Esophagus squamous epithelium (tissue), 5 donors: Measurements from ENCODE around the gene TMEM213. TPM values are rescaled to one million over a fixed set of nuclear protein-coding genes. Genes with fewer than 3 reads are reported as not detected.

Experiments
- DNase-seq: peaks from one replicate; lab custom pipeline; 2025; lab: John Stamatoyannopoulos, UW
- H3K27ac ChIP-seq, 4 donors: fragments of 200-600 bp; sonication (generic); one replicate each; pipeline ENCODE4 v1.5.1; 2016 to 2019; ENCODE audit warnings: mild to moderate bottlenecking in 1 of 4
- H3K27me3 ChIP-seq, 4 donors: fragments of 200-600 bp; sonication (generic); 1 replicate in 3 of 4; 2 replicates in 1 of 4; pipeline versions ENCODE4 v1.5.1 to v1.6.0; 2017 to 2021; ENCODE audit warnings: antibody characterized with exemption in 1 of 4
- H3K36me3 ChIP-seq, 3 donors: fragments of 200-600 bp; sonication (generic); one replicate each; pipeline ENCODE4 v1.5.1; 2016 to 2019
- H3K4me1 ChIP-seq, 3 donors: fragments of 200-600 bp; sonication (generic); one replicate each; pipeline ENCODE4 v1.5.1; 2017 to 2019
- H3K4me3 ChIP-seq, 4 donors: fragments of 200-600 bp; sonication (generic); 1 replicate in 3 of 4; 2 replicates in 1 of 4; pipeline ENCODE4 v1.5.1; 2016 to 2019; ENCODE audit warnings: mild to moderate bottlenecking in 2 of 4, moderate library complexity in 1 of 4
- H3K9me3 ChIP-seq, 3 donors: fragments of 200-600 bp; sonication (generic); one replicate each; pipeline ENCODE4 v1.5.1; 2016 to 2019
- POLR2A ChIP-seq, 4 donors: fragments of 450-650 bp; IDR thresholded peaks; one replicate each; pipeline ENCODE4 v1.6.1; 2017; ENCODE audit warnings: antibody characterized with exemption in 4 of 4, mild to moderate bottlenecking in 4 of 4, moderate library complexity in 3 of 4
- WGBS, 2 donors: methylation state at CpG; one replicate each; pipeline ENCODE4 v1.1.5; 2018; 5-methylcytosine and 5-hydroxymethylcytosine counted together
- intact Hi-C: fragments of 100-400 bp; cut with DNase I; formaldehyde crosslinking; loops from one replicate; pipeline ENCODE4 v1.15.0; 2022
- total RNA-seq, 4 donors: library from RNA; depleted of rRNA; stranded (reverse); fragments of >200 nt; gene quantifications; one replicate each; pipeline ENCODE4 v1.1.0, GENCODE V29; 2016
- TF ChIP-seq, protein P1 (sequence below), 6 experiments: fragments of 450-650 bp in 4 of 6; fragments of 200-600 bp in 2 of 6; sonication (generic) in 2 of 6; IDR thresholded peaks; one replicate each; pipeline ENCODE4 v1.5.1; 2016 to 2019; ENCODE audit warnings: antibody characterized with exemption in 6 of 6, mild to moderate bottlenecking in 4 of 6, moderate library complexity in 4 of 6
- donor health status: DM: yes; HTN: yes; CAD: no.

Gene TMEM213
- total RNA-seq, 4 donors from 2014 or later, result 1.3 TPM; not detected in 3

DNA sequence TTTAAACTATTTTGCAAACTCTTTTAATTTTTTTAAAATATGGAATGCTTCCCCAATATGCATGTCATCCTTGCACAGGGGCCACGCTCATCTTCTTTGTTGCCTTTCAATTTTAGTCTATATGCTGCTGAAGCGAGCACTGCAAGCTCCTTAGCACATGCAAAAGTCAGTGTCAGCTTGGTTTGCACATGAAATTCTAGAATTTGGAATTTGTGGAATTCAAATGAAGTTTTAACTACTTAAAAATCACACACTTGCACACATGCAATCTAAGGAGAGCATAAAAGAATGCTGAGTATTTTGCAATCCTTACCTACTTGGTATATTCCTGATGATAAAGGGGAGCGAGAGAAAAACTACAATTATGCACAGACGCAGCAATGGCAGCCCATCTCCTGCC lies 78.5 kb downstream of the TMEM213 start:
- H3K27ac ChIP-seq, result no peak overlapping the region
- intact Hi-C loops, result no loop called here
- no peak overlapping the region for H3K4me3 ChIP-seq
- H3K4me1 ChIP-seq, result no peaks in the 10 kb centered on the region
- no peaks in the 10 kb centered on the region for H3K9me3 ChIP-seq
- H3K27me3 ChIP-seq, result no peaks in the 10 kb centered on the region
- TF ChIP-seq, protein P1, sequence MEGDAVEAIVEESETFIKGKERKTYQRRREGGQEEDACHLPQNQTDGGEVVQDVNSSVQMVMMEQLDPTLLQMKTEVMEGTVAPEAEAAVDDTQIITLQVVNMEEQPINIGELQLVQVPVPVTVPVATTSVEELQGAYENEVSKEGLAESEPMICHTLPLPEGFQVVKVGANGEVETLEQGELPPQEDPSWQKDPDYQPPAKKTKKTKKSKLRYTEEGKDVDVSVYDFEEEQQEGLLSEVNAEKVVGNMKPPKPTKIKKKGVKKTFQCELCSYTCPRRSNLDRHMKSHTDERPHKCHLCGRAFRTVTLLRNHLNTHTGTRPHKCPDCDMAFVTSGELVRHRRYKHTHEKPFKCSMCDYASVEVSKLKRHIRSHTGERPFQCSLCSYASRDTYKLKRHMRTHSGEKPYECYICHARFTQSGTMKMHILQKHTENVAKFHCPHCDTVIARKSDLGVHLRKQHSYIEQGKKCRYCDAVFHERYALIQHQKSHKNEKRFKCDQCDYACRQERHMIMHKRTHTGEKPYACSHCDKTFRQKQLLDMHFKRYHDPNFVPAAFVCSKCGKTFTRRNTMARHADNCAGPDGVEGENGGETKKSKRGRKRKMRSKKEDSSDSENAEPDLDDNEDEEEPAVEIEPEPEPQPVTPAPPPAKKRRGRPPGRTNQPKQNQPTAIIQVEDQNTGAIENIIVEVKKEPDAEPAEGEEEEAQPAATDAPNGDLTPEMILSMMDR (IDR thresholded peaks at IDR 0.05), result no peak
- TF ChIP-seq POLR2A (IDR thresholded peaks at IDR 0.05), result no peak
- no peak for DNase-seq
- 89 to 96% methylated on average over 4 of the region's 4 CpGs for WGBS, 2 donors
- no peaks in the 10 kb centered on the region for H3K36me3 ChIP-seq

DNA sequence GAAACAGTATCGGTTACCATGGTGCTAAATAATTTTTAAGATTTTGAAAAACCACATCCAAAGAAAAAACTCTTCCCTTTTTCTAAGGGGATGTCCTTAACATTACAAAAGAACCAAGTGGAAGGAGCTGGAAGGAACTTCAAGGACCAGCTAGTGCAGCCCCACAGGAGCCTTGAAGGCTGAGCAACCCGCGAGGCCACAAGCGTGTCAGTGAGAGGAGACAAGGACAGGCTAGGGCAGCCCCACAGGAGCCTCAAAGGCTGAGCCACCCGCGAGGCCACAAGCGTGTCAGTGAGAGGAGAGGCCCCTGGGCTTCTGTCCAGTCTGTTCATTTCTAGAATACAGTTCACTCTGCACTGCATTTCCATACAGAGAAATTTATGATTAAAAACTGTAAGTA lies 80.3 kb downstream of the TMEM213 start:
- H3K27ac ChIP-seq, result no peak overlapping the region
- WGBS, 2 donors, result 89 to 90% methylated on average over 7 of the region's 7 CpGs
- no peaks in the 10 kb centered on the region for H3K4me1 ChIP-seq
- TF ChIP-seq, protein P1 (IDR thresholded peaks at IDR 0.05), result no peak
- TF ChIP-seq POLR2A (IDR thresholded peaks at IDR 0.05), result no peak
- no peaks in the 10 kb centered on the region for H3K9me3 ChIP-seq
- no peak overlapping the region for H3K4me3 ChIP-seq
- DNase-seq, result no peak
- intact Hi-C loops, result no loop called here
- H3K36me3 ChIP-seq, result no peaks in the 10 kb centered on the region
- no peaks in the 10 kb centered on the region for H3K27me3 ChIP-seq

DNA sequence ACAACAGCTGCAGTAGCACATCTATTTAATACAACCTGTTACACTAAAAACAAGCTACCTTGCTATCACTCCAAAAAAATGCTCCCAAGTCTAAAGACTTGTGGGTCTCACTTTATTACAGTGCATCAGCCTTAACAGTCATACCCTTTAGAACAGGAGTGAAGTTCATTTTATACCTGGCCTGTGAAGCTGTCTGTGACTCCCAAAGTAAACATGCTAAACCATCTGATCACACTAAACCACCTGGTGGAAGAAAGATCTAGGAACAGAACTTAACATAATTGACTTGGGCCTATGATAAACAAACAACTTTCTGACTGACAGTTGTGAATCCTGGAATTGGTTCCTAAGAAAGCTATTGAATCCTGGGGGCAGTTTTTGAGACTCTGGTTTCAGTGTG lies 81.1 kb downstream of the TMEM213 start:
- Histone ChIP-seq H3K9me3 (no peaks in the 10 kb centered on the region), H3K4me3 (no peak overlapping the region), H3K36me3 (no peaks in the 10 kb centered on the region), H3K27me3 (no peaks in the 10 kb centered on the region), H3K27ac (no peak overlapping the region), H3K4me1 (no peaks in the 10 kb centered on the region)
- no peak for DNase-seq
- TF ChIP-seq, protein P1 (IDR thresholded peaks at IDR 0.05), result no peak
- no peak for TF ChIP-seq POLR2A (IDR thresholded peaks at IDR 0.05)
- intact Hi-C loops, result no loop called here

DNA sequence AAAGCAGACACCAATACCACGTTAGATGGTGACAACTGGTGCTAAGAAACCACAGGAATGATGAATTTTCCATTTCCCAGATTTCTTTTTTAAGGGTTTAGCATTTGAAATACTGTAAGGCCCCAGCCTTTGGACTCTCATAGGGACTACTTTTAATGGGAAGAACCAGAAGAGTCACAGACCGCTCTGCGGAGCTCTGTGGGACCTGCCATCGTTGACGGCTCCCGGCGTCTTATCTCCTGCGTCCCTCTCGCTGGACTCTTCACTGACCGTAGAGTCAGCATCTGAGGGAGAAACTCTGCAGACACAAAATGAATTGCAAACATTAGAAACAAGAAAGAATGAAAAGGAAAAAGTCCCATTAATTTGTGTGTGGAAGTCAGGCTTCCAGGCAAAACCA lies 81.6 kb downstream of the TMEM213 start:
- Histone ChIP-seq H3K27ac (no peak overlapping the region), H3K9me3 (no peaks in the 10 kb centered on the region), H3K27me3 (no peaks in the 10 kb centered on the region), H3K36me3 (no peaks in the 10 kb centered on the region), H3K4me3 (no peak overlapping the region), H3K4me1 (no peaks in the 10 kb centered on the region)
- WGBS, 2 donors, result 85 to 94% methylated on average over 9 to 10 of the region's 10 CpGs
- no peak for TF ChIP-seq POLR2A (IDR thresholded peaks at IDR 0.05)
- TF ChIP-seq, protein P1 (IDR thresholded peaks at IDR 0.05), result no peak
- no peak for DNase-seq
- intact Hi-C loops, result no loop called here

DNA sequence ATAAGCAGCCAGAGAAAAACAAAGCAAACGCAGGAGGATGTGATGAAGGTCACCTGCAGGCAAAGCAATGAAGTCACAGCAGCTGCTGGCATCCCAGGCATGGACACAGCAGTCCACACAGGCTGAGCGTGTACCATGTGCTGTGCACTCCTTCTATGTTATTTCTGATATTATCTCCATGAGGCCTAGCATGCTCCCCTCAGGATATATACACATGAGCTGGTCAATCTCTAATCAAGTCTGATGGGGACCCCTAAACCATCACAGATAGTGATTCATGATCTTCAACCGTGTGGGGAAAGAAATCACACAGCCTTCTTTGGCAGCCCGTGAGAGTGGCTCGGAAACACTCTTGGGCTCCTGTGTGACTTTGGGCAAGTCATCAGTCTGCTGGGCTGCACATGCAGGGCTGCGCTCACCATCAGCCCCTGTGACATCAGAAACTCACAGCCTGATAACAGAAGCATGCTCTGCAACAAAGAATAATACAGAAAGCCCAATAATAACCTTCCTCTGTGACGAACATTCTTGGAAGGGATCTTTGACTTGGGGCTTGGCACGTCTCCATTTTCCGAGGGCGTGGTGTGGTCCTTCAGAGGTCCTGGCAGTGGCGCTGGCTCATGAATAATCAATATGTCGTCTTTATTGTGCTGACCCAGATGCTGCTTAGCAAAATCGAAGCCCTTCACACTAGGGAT lies 83.2 kb downstream of the TMEM213 start:
- no peaks in the 10 kb centered on the region for H3K36me3 ChIP-seq
- TF ChIP-seq, protein P1 (IDR thresholded peaks at IDR 0.05), result no peak
- TF ChIP-seq POLR2A (IDR thresholded peaks at IDR 0.05), result no peak
- DNase-seq, result no peak
- H3K4me3 ChIP-seq, result no peak overlapping the region
- intact Hi-C loops, result loop anchor here (10.0 kb wide), 1 partner anchor 194 kb away; no protein-coding TSS in a partner anchor
- no peak overlapping the region for H3K27ac ChIP-seq
- WGBS, 2 donors, result 69 to 75% methylated on average over 12 of the region's 13 CpGs
- H3K27me3 ChIP-seq, result no peaks in the 10 kb centered on the region
- no peaks in the 10 kb centered on the region for H3K4me1 ChIP-seq
- no peaks in the 10 kb centered on the region for H3K9me3 ChIP-seq
